ENCODE results near the gene KIAA1586. TPM values are rescaled to one million over a fixed set of nuclear protein-coding genes. Genes with fewer than 3 reads are reported as not detected.
A peak's percentile ranks its signal among the peaks of the same experiment; 100 is the strongest.

KIAA1586 gene
- total RNA-seq, 1 experiment from 2014 or later, result 8.6 TPM

DNA sequence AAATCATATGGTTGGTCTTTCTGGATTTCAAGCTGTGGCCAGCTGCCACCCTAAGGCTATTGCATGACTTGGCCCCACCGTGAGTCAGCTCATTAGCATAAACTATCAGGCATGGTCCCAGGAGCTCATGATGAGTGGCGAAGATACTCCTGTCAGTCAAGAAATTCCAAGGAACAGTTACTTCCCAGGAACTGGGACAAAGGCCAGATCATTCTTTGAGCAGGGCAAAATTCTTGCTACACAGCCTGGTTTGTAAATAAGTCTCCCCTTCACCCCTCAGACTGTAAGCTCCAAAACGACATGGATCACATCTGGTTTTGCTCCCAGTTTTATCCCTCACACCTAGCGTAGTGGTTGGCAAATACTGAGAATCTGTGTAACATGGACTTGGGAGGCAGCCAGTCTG, 33.0 kb upstream of the KIAA1586 start:
- H3K27ac ChIP-seq, result no peak overlapping the region
- no peaks in the 10 kb centered on the region for H3K36me3 ChIP-seq (ENCODE audit: low read depth)
- H3K9me3 ChIP-seq (ENCODE audit: insufficient read depth, low read depth), result no peaks in the 10 kb centered on the region
- H3K27me3 ChIP-seq (ENCODE audit: insufficient read depth, low read depth), result no peaks in the 10 kb centered on the region
- no peaks in the 10 kb centered on the region for H3F3A ChIP-seq (ENCODE audit: insufficient read depth, low read depth)
- no peaks in the 10 kb centered on the region for H3K79me2 ChIP-seq (ENCODE audit: low read depth)
- CTCF ChIA-PET, result no interaction called here
- POLR2A ChIA-PET (ENCODE audit: unreplicated experiment), result interaction anchor here (0.7 kb wide), 1 partner anchor 53 kb away, joined by 5 read pairs; no protein-coding TSS in a partner anchor
- intact Hi-C loops (cut with micrococcal nuclease; ENCODE audit: unreplicated experiment), result no loop called here
- no peak overlapping the region for H2AFZ ChIP-seq
- no peaks in the 10 kb centered on the region for H3K9me2 ChIP-seq (ENCODE audit: insufficient read depth)
- no peak overlapping the region for H3K4me3 ChIP-seq
- no TSS peak for BruUV-seq (replicated peaks)
- no peak overlapping the region for H3K4me2 ChIP-seq
- peak in 1 of 2 experiments; percentile 14 for DNase-seq
- peaks cover 9% of the 10 kb centered on the region; the same call in 1 of the 2 replicates for H3K4me1 ChIP-seq (replicated peaks; ENCODE audit: insufficient read depth)
- no peaks in the 10 kb centered on the region for H4K20me1 ChIP-seq (ENCODE audit: insufficient read depth)
- TF ChIP-seq EZH2 (IDR thresholded peaks at IDR 0.05; ENCODE audit: low read depth), result no peak
- no peak for TF ChIP-seq CTCF (conservative IDR thresholded peaks at IDR 0.05)

DNA sequence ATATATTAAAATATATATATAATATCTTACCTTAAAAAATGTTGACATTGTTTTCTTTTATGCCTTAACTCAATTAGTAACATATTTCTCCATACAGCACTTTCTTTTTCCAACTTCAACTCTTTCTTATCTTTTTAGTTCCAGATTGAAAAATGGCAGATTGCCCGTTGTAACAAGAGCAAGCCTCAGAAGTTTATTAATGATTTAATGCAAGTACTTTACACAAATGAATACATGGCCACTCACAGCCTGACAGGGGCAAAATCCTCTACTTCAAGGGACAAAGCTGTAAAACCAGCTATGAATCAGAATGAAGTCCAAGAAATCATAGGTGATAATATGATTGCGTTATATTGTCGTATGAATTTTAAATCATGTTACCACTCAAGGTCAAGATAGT, 29.4 kb upstream of the KIAA1586 start:
- intact Hi-C loops (cut with micrococcal nuclease; ENCODE audit: unreplicated experiment), result loop anchor here (5.0 kb wide), 1 partner anchor 115 kb away; no protein-coding TSS in a partner anchor
- DNase-seq, result no peak
- Histone ChIP-seq H3K27ac (no peak overlapping the region), H3K4me3 (no peak overlapping the region), H3K4me1 (replicated peaks; ENCODE audit: insufficient read depth) (peaks cover 9% of the 10 kb centered on the region; the same call in 1 of the 2 replicates), H3F3A (ENCODE audit: insufficient read depth, low read depth) (no peaks in the 10 kb centered on the region), H3K27me3 (ENCODE audit: insufficient read depth, low read depth) (no peaks in the 10 kb centered on the region), H3K36me3 (ENCODE audit: low read depth) (no peaks in the 10 kb centered on the region), H3K9me2 (ENCODE audit: insufficient read depth) (no peaks in the 10 kb centered on the region), H2AFZ (no peak overlapping the region), H3K4me2 (no peak overlapping the region), H3K79me2 (ENCODE audit: low read depth) (no peaks in the 10 kb centered on the region), H4K20me1 (ENCODE audit: insufficient read depth) (no peaks in the 10 kb centered on the region), H3K9me3 (ENCODE audit: insufficient read depth, low read depth) (no peaks in the 10 kb centered on the region)
- TF ChIP-seq EZH2 (IDR thresholded peaks at IDR 0.05; ENCODE audit: low read depth), result no peak
- TF ChIP-seq CTCF (conservative IDR thresholded peaks at IDR 0.05), result no peak
- ChIA-PET CTCF (no interaction called here), POLR2A (ENCODE audit: unreplicated experiment) (no interaction called here)
- no TSS peak for BruUV-seq (replicated peaks)

DNA sequence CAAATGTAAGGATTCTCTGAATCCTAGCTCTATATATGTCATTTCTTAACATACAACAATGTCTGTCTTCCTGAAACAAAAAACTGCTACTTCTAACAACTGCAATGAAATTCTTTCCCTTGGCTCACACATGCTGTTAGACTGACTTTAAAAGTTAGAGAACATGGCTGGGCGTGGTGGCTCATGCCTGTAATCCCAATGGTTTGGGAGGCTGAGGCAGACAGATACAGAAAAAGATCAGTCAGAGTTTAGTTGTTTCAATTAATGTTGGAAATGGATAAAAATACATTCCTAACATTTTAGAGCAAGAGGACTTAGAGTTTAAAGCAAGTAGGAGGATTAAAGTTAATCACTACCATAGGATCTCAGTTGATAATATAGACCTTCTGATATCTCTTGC, 28.7 kb upstream of the KIAA1586 start:
- H3K36me3 ChIP-seq (ENCODE audit: low read depth), result no peaks in the 10 kb centered on the region
- no TSS peak for BruUV-seq (replicated peaks)
- H2AFZ ChIP-seq, result no peak overlapping the region
- no peak for DNase-seq
- TF ChIP-seq EZH2 (IDR thresholded peaks at IDR 0.05; ENCODE audit: low read depth) (no peak), CTCF (conservative IDR thresholded peaks at IDR 0.05) (no peak)
- no peak overlapping the region for H3K4me2 ChIP-seq
- ChIA-PET CTCF (no interaction called here), POLR2A (ENCODE audit: unreplicated experiment) (no interaction called here)
- peaks cover 9% of the 10 kb centered on the region; the same call in 1 of the 2 replicates for H3K4me1 ChIP-seq (replicated peaks; ENCODE audit: insufficient read depth)
- H3K9me3 ChIP-seq (ENCODE audit: insufficient read depth, low read depth), result no peaks in the 10 kb centered on the region
- H3K4me3 ChIP-seq, result no peak overlapping the region
- H4K20me1 ChIP-seq (ENCODE audit: insufficient read depth), result no peaks in the 10 kb centered on the region
- H3K27me3 ChIP-seq (ENCODE audit: insufficient read depth, low read depth), result no peaks in the 10 kb centered on the region
- no peaks in the 10 kb centered on the region for H3K79me2 ChIP-seq (ENCODE audit: low read depth)
- no peaks in the 10 kb centered on the region for H3F3A ChIP-seq (ENCODE audit: insufficient read depth, low read depth)
- intact Hi-C loops (cut with micrococcal nuclease; ENCODE audit: unreplicated experiment), result loop anchor here (5.0 kb wide), 1 partner anchor 116 kb away; no protein-coding TSS in a partner anchor
- no peak overlapping the region for H3K27ac ChIP-seq
- H3K9me2 ChIP-seq (ENCODE audit: insufficient read depth), result no peaks in the 10 kb centered on the region
